CD4-positive, alpha-beta T cell treated with Interleukin-21 for 1 hour (primary cell): ENCODE results near the gene TMEM51.

Experiments
- DNase-seq: peaks from one replicate; pipeline ENCODE4 v3.0.0-alpha.2; 2020

The TMEM51 gene

GRCh38 chr1:15255582-15256149, 102.1 kb downstream of the TMEM51 start:
- no peak for DNase-seq

- DNase-seq: no peak
Measured at GRCh38 chr1:15256584-15256983, 103.0 kb downstream of the TMEM51 start.

- DNase-seq: no peak
Measured at GRCh38 chr1:15257309-15257708, 103.8 kb downstream of the TMEM51 start.

- no peak for DNase-seq
Measured at GRCh38 chr1:15258833-15259621, 105.5 kb downstream of the TMEM51 start.

- no peak for DNase-seq
Measured at GRCh38 chr1:15259622-15260007, 106.1 kb downstream of the TMEM51 start.

GRCh38 chr1:15260418-15261154, 107.0 kb downstream of the TMEM51 start:
- DNase-seq: no peak

GRCh38 chr1:15261155-15262002, 107.8 kb downstream of the TMEM51 start:
- peak; percentile 10 for DNase-seq

- no peak for DNase-seq
Measured at GRCh38 chr1:15262003-15262377, 108.4 kb downstream of the TMEM51 start.

GRCh38 chr1:15262706-15263105, 109.2 kb downstream of the TMEM51 start:
- no peak for DNase-seq

GRCh38 chr1:15264769-15265168, 111.2 kb downstream of the TMEM51 start:
- DNase-seq: no peak
